HCT116 (cell line): ENCODE data around the gene CHD1. TPM values are rescaled to one million over a fixed set of nuclear protein-coding genes. Genes with fewer than 3 reads are reported as not detected.

Source experiments
- ATAC-seq: fragments of 200-7000 bp; cut with Tn5 transposase; 2 replicates; pipeline ENCODE4 v1.9.1; 2020; ENCODE audit warnings: mild to moderate bottlenecking, moderate library complexity
- BruUV-seq: library from RNA; stranded (reverse); fragments of 400-500 nt; replicated peaks from 2 replicates; lab custom pipeline; 2021; lab: Mats Ljungman, UMichigan
- CTCF ChIA-PET: fragments of 300-600 bp; sonication (Branson Sonifier 250); formaldehyde crosslinking; loops from one replicate; lab custom pipeline; 2021; ENCODE audit warnings: antibody characterized with exemption; lab: Charles Lee
- POLR2A ChIA-PET: fragments of 300-600, 350-600 bp; sonication (Branson Sonifier 250); formaldehyde crosslinking; loops from one replicate; lab custom pipeline; 2021; ENCODE audit warnings: antibody characterized with exemption; lab: Charles Lee
- RAD21 ChIA-PET, 2 experiments: fragments of 300-600 bp; sonication (Branson Sonifier 250); formaldehyde crosslinking; loops; one replicate each; lab custom pipeline; 2023; ENCODE audit warnings: low total read pairs in 2 of 2; ENCODE audit not compliant: uncharacterized antibody in 2 of 2, unreplicated experiment in 2 of 2, low non-redundant PET in 1 of 2; lab: Charles Lee
- DNase-seq: peaks from one replicate; pipeline ENCODE4 v3.0.0-alpha.2; 2010; ENCODE audit warnings: low read depth, low spot score
- H2AFZ ChIP-seq: fragments of 200-600 bp; shearing (Covaris generic), sonication (generic); 2 replicates; pipeline ENCODE4 v1.6.1; 2017; ENCODE audit warnings: low read depth, mixed run types, mixed read lengths, antibody characterized with exemption, low read length; ENCODE audit not compliant: poor library complexity, severe bottlenecking
- H3K27ac ChIP-seq: 2 replicates; pipeline ENCODE4 v1.5.1; 2012; ENCODE audit warnings: low read depth, low read length
- H3K27me3 ChIP-seq: fragments of 200-600 bp; sonication (generic); 2 replicates; pipeline ENCODE4 v1.6.1; 2016; ENCODE audit warnings: mixed run types, low read length, mixed read lengths; ENCODE audit not compliant: insufficient read depth
- H3K36me3 ChIP-seq, 2 experiments: fragments of 200-500 bp in 1 of 2; fragments of 200-600 bp in 1 of 2; sonication (Bioruptor generic) in 1 of 2; sonication (generic) in 1 of 2; 2 replicates each; pipeline versions ENCODE4 v1.5.1 to v1.6.1; 2014 to 2016; ENCODE audit warnings: low read length in 2 of 2, inconsistent platforms in 1 of 2, mixed read lengths in 1 of 2, mixed run types in 1 of 2; ENCODE audit not compliant: insufficient read depth in 2 of 2, control insufficient read depth in 1 of 2
- H3K4me1 ChIP-seq, 2 experiments: fragments of 200-600 bp in 1 of 2; sonication (generic) in 1 of 2; 2 replicates each; pipeline versions ENCODE4 v1.5.1 to v1.6.1; 2012 to 2017; ENCODE audit warnings: low read length in 2 of 2, inconsistent platforms in 1 of 2, mild to moderate bottlenecking in 1 of 2, mixed read lengths in 1 of 2, mixed run types in 1 of 2, moderate library complexity in 1 of 2; ENCODE audit not compliant: insufficient read depth in 2 of 2, control insufficient read depth in 1 of 2
- H3K4me2 ChIP-seq: fragments of 200-600 bp; sonication (generic); 2 replicates; pipeline ENCODE4 v1.6.1; 2017; ENCODE audit warnings: mixed run types, low read length, mixed read lengths
- H3K4me3 ChIP-seq, 2 experiments: fragments of 200-600 bp in 1 of 2; sonication (generic) in 1 of 2; replicated peaks in 1 of 2; 2 replicates each; pipeline ENCODE4 v1.5.1; 2011 to 2016; ENCODE audit warnings: low read length in 2 of 2, control low read depth in 1 of 2, low read depth in 1 of 2, mild to moderate bottlenecking in 1 of 2, mixed read lengths in 1 of 2, mixed run types in 1 of 2
- H3K79me2 ChIP-seq: fragments of 200-600 bp; sonication (generic); 2 replicates; pipeline ENCODE4 v1.6.1; 2017; ENCODE audit warnings: mild to moderate bottlenecking, mixed run types, low read length, moderate library complexity, mixed read lengths; ENCODE audit not compliant: insufficient read depth
- H3K9ac ChIP-seq: fragments of 200-600 bp; sonication (generic); 2 replicates; pipeline ENCODE4 v1.6.1; 2016; ENCODE audit warnings: low read length, mixed read lengths
- H3K9me2 ChIP-seq: fragments of 200-600 bp; sonication (generic), shearing (Covaris generic); 2 replicates; pipeline ENCODE4 v1.6.1; 2017; ENCODE audit warnings: mixed run types, mild to moderate bottlenecking, moderate library complexity; ENCODE audit not compliant: insufficient read depth
- H3K9me3 ChIP-seq, 2 experiments: fragments of 200-500 bp in 1 of 2; fragments of 200-600 bp in 1 of 2; sonication (Bioruptor generic) in 1 of 2; sonication (generic) in 1 of 2; 2 replicates each; pipeline ENCODE4 v1.6.1; 2014 to 2017; ENCODE audit warnings: low read length in 2 of 2, mixed read lengths in 2 of 2, inconsistent platforms in 1 of 2, low read depth in 1 of 2, mild to moderate bottlenecking in 1 of 2, mixed run types in 1 of 2, moderate library complexity in 1 of 2; ENCODE audit not compliant: control insufficient read depth in 1 of 2, insufficient read depth in 1 of 2
- H4K20me1 ChIP-seq: fragments of 200-600 bp; sonication (generic), shearing (Covaris generic); 2 replicates; pipeline ENCODE4 v1.6.1; 2017; ENCODE audit warnings: mixed run types, mild to moderate bottlenecking, moderate library complexity; ENCODE audit not compliant: insufficient read depth
- ATF3 ChIP-seq: IDR thresholded peaks from 2 replicates; pipeline ENCODE4 v1.6.1; 2012
- CBX3 ChIP-seq: IDR thresholded peaks from 2 replicates; pipeline ENCODE4 v1.6.1; 2012; ENCODE audit warnings: low read depth
- CEBPB ChIP-seq: IDR thresholded peaks from 2 replicates; pipeline ENCODE4 v1.6.1; 2012; ENCODE audit warnings: low read depth
- EGR1 ChIP-seq: IDR thresholded peaks from 2 replicates; pipeline ENCODE4 v1.6.1; 2012; ENCODE audit warnings: low read depth
- ELF1 ChIP-seq: IDR thresholded peaks from 2 replicates; pipeline ENCODE4 v1.6.1; 2012; ENCODE audit warnings: low read depth, borderline replicate concordance
- EZH2 ChIP-seq: fragments of 200-600 bp; sonication (generic); IDR thresholded peaks from 2 replicates; pipeline ENCODE4 v1.6.1; 2017; ENCODE audit warnings: antibody characterized with exemption, mixed run types
- EZH2phosphoT487 ChIP-seq: fragments of 200-600 bp; IDR thresholded peaks from 2 replicates; pipeline ENCODE4 v1.6.1; 2018; ENCODE audit warnings: antibody characterized with exemption, borderline replicate concordance
- FOSL1 ChIP-seq: IDR thresholded peaks from 2 replicates; pipeline ENCODE4 v1.6.1; 2012; ENCODE audit warnings: low read depth
- JUND ChIP-seq: IDR thresholded peaks from 2 replicates; pipeline ENCODE4 v1.6.1; 2012
- POLR2A ChIP-seq: IDR thresholded peaks from 2 replicates; pipeline ENCODE4 v1.7.0; 2011; ENCODE audit warnings: borderline replicate concordance; ENCODE audit not compliant: insufficient read depth, insufficient read length; ENCODE audit errors: extremely low read depth
- POLR2AphosphoS5 ChIP-seq: IDR thresholded peaks from 2 replicates; pipeline ENCODE4 v1.6.1; 2011; ENCODE audit warnings: mild to moderate bottlenecking, low read depth, low read length, moderate library complexity
- RAD21 ChIP-seq: IDR thresholded peaks from 2 replicates; pipeline ENCODE4 v1.6.1; 2012; ENCODE audit warnings: low read depth, mild to moderate bottlenecking
- REST ChIP-seq: IDR thresholded peaks from 2 replicates; pipeline ENCODE4 v1.6.1; 2012; ENCODE audit warnings: low read depth
- SIN3A ChIP-seq: IDR thresholded peaks from 2 replicates; pipeline ENCODE4 v1.6.1; 2012; ENCODE audit warnings: low read depth
- SP1 ChIP-seq: IDR thresholded peaks from 2 replicates; pipeline ENCODE4 v1.6.1; 2012; ENCODE audit warnings: low read depth
- TCF7L2 ChIP-seq: IDR thresholded peaks from 2 replicates; pipeline ENCODE4 v1.7.0; 2011; ENCODE audit warnings: borderline replicate concordance, inconsistent platforms; ENCODE audit not compliant: insufficient read depth, insufficient read length; ENCODE audit errors: extremely low read depth
- YY1 ChIP-seq: IDR thresholded peaks from 2 replicates; pipeline ENCODE4 v1.6.1; 2011; ENCODE audit warnings: low read length, low read depth, moderate library complexity, mild to moderate bottlenecking; ENCODE audit not compliant: insufficient replicate concordance; ENCODE audit errors: extremely low read depth
- ZBTB33 ChIP-seq: IDR thresholded peaks from 2 replicates; pipeline ENCODE4 v1.6.1; 2011; ENCODE audit warnings: mild to moderate bottlenecking, low read length, moderate library complexity; ENCODE audit not compliant: insufficient replicate concordance; ENCODE audit errors: extremely low read depth
- ZNF274 ChIP-seq: fragments of 200-500 bp; sonication (Bioruptor generic); IDR thresholded peaks from 2 replicates; pipeline ENCODE4 v1.6.1; 2014; ENCODE audit warnings: mild to moderate bottlenecking, low read depth, low read length, inconsistent platforms
- intact Hi-C: fragments of 100-400 bp; cut with micrococcal nuclease; formaldehyde crosslinking; loops from 2 replicates; pipeline ENCODE4 v1.10.0; 2022
- total RNA-seq: library from RNA; stranded (reverse); gene quantifications from one replicate; pipeline ENCODE4 v1.2.1, GENCODE V29; 2021; ENCODE audit not compliant: unreplicated experiment
- TF ChIP-seq, protein P1 (sequence below): IDR thresholded peaks from 2 replicates; pipeline ENCODE4 v1.6.1; 2012

The CHD1 gene
- total RNA-seq, 1 experiment from 2014 or later: 43.9 TPM

- Histone ChIP-seq H4K20me1 (no peaks in the 10 kb centered on the region), H3K4me3 (no peak overlapping the region), H3K4me1 (no peaks in the 10 kb centered on the region), H3K9ac (no peak overlapping the region), H3K9me2 (no peaks in the 10 kb centered on the region), H2AFZ (no peak overlapping the region), H3K27ac (no peak overlapping the region), H3K4me2 (no peak overlapping the region), H3K9me3 (no peaks in the 10 kb centered on the region), H3K36me3 (no peaks in the 10 kb centered on the region), H3K27me3 (no peaks in the 10 kb centered on the region), H3K79me2 (no peaks in the 10 kb centered on the region)
- POLR2A ChIA-PET: no interaction called here
- CTCF ChIA-PET: no interaction called here
- BruUV-seq: no TSS peak
- intact Hi-C loops: no loop called here
- DNase-seq (no peak), ATAC-seq (no peak)
- no peak for TF ChIP-seq POLR2AphosphoS5
- TF ChIP-seq SIN3A: no peak
- TF ChIP-seq CEBPB: no peak
- TF ChIP-seq JUND: no peak
- TF ChIP-seq, protein P1, sequence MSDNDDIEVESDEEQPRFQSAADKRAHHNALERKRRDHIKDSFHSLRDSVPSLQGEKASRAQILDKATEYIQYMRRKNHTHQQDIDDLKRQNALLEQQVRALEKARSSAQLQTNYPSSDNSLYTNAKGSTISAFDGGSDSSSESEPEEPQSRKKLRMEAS: no peak
- TF ChIP-seq ELF1: no peak
- TF ChIP-seq CBX3: no peak
- no peak for TF ChIP-seq SP1
- TF ChIP-seq REST: no peak
- no peak for TF ChIP-seq RAD21
- no peak for TF ChIP-seq ATF3
- no peak for TF ChIP-seq YY1
- no peak for TF ChIP-seq EGR1
- no peak for TF ChIP-seq ZBTB33
- TF ChIP-seq FOSL1: no peak
- TF ChIP-seq ZNF274: no peak
- TF ChIP-seq EZH2phosphoT487: no peak
- TF ChIP-seq POLR2A: no peak
- TF ChIP-seq EZH2: no peak
- TF ChIP-seq TCF7L2: no peak
- RAD21 ChIA-PET: no interaction called here
Observed at GRCh38 chr5:98975682-98976407, 47.0 kb upstream of the CHD1 start.
